ENCODE data around the gene DCDC2B.

The DCDC2B gene

DNA sequence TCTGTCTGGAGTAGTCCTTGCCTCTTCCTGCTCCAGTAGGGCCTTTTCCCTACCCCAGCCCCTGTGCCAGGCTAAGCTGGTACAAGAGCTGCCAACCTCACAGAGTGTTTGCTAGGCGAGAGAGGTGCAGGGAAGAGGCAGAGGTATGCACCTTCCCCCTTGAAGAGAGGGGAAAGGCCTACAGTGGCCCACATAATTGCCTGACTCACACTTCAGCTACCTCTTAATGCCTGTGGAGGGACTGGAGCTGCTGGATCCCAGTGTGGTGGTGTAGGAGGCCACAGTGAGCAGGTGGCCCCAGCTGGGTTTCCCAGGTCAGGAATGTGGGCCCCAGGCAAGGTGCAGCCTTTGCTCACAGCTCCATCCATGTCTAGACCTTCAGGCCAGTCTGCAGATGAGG, 11.8 kb upstream of the DCDC2B start:
- no peak for DNase-seq

DNA sequence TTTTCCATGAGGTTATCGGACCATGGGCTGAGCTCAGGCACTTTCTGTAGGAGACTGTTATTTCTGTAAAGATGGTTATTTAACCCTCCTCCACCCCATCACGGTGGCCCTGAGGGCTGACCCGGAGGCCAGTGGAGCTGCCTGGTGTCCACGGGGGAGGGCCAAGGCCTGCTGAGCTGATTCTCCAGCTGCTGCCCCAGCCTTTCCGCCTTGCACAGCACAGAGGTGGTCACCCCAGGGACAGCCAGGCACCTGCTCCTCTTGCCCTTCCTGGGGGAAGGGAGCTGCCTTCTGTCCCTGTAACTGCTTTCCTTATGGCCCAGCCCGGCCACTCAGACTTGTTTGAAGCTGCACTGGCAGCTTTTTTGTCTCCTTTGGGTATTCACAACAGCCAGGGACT, 11.1 kb upstream of the DCDC2B start:
- no peak for DNase-seq

DNA sequence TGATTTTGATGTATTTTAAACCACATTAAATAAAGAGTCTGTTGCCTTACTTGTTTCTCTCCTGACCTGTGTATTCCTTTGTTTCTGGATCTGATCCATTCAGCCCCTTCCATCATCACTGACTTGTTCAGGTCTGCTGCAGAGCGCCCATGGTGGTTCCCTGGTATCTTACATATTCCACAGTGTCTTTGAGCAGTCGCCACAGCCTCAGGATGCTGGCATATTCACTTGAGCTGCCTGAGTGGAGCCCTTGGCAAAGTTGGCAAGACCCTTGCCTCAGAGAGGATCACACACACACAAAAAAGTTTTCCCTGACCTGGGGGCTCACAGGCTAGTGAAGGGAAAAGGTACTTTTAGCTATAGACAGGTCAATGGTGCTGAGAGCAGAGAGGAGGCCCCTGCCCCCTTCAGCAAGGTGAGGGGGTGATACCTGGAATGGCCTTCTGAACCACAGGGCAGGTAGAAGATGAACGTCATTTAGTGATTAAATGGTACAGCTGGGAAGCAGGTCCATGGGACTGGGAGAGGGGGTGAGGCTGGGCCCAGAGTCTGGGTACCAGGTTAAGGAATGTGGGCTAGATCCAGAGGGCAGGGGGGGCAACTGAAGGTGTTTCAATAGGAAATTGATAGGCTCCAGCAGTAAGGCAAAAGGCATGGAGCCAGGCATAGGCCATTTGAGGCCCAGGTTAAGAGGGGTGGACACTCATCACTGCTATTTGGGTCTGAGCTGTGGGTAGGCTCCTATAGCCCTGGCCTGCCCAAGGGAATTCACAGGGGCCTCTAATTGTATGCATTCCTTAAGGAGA, 10.4 kb upstream of the DCDC2B start:
- no peak for DNase-seq

DNA sequence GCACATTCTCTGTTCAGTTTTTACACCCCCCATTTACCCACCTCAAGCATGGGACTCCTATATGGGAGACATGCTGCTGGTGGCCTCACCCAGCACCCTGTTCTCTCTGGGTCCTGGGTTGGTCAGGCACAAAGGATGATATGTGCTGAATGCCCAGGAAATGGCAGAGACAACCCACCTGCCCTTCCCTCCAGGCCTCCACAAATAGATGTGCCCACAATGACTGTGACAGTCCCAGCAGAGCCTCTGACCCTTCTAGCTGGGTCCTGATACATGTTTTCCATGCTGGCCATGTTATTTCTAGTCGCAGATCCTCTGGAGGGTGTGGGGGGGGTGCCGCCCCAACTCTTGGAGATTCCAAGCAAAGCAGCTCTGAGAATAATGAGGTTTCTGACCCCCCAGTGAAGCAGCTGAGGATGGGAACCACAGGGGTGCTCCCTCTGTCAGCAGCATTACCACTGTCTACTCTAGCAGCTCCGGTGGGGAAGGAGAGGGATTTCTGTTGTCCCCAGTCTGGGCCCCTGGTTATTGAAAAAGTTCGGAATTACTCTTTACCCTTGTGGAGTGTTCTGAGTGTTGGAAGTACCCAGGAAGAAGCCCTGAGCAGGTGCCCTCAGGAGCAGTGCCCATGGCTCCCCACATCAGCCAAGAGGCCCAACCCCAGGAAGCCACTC, 9.7 kb upstream of the DCDC2B start:
- no peak for DNase-seq

DNA sequence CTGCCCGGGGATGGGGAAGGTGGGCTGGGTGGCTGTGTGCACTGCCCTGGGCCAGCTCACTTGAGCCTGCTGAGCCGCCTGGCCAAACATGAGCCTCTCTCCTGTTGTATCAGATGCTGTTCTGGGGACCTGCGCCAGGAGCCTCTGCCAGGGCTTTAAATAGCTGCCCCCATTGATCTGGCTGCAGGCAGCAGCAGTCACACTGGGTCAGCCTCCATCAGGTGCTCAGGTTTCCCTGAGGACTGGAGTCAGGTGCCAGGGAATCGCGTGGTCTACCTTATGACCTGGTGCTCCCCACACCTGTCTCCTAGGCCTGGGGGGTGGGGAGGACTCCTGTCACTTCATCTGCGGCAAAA, 9.2 kb upstream of the DCDC2B start:
- DNase-seq = no peak

DNA sequence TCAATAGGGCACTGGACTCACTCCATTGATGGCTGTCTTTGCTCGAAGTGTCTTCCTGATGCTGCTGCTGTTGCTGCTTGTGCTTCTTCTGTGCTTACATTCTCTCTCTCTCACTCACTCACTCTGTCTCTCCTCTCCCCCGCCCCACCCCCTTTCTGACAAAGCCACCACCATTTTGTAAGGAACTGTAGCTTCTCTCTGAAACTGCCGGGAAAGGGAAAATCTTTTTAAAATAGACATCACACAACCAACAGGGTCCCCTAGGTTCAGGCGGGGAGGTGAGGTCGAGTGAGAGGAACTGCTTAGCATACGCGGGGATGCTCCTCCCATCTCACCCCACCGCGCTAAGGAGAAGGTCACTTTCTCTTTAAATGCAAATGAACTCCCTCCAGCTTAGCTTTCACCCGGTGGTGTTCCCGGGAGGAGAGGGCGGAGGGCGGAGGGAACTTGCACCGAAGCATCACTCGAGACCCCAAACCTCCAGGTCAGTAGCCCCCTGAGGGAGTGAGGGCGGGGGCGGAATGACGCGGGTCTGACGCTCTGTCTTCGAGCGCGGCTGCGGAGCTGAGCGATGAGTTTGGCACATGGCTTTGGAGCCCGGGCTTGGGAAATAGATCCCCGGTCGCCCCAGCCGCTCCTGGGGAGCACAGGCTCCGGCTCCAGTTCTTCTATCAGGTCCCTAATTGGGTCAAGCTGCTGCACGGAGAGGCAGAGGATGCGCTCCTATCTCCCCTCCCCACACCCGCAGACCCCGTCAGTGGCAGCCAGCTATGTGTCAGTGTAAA, 8.5 kb upstream of the DCDC2B start, which contains the start of gene CCDC28B:
TSS of gene CCDC28B (plus strand) at position 370 of the 785 bp plus-strand sequence. CDS start 1,341 bp downstream, outside the sequence.
- peak; percentile 49 for DNase-seq

DNA sequence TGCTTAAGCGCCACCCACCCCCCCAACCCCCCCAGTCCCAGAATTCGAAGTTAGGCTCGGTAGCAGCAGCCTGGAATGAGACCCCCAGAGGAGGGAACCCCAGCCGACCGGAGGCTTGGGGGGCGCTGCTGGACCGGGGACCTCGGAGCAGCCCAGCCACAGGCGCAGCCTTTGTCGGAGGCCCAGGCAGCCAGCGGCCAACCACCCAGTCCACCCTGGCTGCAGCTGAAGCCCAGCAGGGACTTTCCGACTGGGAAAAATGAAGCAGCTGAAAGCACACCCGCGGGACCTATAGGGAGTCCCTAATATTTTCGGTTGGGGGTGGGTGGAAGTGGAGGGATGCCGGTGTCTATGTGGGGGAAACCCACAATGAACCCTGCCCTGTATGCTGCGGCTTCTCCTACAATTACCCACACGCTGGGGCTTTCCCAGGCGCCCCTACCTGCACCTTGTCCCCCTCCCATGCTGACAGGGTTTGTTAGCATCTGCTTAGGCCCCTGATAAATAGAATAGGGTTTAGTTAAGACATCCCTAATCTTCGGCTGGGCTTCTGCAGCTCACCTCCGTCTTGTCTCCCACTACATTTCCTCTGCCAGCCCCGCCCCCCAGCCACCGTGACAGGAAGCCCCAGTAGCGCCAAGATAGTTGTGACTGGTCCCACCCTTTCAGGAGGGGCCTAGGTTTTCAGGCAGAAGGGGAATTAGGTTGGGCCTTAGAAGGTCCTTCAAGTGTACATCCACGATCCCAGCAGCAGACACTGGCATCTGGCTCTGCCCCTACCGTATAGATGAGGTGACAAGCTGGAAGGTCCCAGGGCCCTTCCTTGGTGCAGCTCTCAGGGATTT, 7.7 kb upstream of the DCDC2B start:
- peak; percentile 81 for DNase-seq

DNA sequence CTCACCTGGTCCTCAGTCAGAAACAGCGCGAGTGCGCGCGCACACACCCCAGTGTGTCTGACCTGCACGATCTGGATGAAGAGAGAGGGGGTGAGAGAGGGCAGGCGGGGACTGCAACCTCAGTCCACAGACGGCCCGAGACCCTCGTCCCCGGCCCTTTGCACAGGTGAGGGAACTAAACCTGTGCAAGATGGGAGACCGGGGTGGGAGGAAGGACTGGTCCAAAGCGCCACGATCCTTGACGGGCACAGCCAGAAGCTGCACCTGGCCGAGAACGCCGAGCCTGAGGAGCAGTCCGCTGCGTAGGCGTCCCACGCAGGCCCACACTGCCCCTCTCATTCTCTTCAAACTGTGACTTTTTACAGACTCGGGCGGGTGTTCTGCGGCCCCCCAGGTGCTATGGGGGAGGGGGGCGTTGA, 3.9 kb upstream of the DCDC2B start:
- no peak for DNase-seq

DNA sequence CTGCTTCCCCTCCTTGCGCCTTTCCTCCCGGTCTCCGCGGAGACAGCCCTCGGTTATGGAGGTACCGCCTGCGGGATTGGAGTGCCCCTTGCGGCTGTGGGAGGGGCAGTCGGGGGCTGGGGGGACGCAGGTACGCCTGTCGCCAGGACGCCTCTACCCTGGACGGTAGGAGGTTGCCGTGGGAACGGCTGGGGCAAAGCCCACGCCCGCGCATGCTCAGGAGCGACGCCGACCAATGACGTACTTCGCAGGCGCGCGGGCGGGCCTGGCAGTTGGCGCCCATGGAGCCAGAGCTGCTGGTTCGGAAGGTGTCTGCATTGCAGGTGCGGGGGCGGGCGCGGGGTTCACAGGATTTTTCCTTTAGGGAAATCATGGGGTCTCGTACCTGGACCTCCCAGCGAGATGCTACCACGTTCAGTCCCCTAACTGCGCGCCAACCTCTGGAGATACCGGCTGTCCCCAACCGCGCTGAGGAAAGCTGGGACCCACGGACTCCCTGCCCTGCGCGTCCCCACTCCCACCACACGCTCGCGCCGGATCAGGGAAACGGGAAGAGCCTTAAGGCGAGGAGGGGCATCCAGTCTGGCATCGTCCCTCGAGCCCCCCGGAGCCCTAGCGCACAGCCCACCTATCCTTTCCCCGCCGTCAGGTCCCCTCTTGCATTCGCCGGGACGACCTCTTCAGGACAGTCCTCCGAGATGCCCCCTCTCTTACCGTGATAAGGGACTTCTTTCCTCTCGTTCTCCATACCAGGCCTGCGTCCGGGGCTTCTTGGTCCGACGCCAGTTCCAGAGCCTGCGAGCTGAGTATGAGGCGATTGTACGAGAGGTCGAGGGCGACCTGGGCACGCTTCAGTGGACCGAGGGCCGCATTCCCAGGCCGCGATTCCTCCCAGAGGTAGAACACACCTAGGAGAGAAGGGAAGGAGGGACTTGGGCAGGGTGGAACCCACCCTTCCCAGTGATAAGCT, 3.2 kb upstream of the DCDC2B start, which contains the start of gene IQCC:
TSS of gene IQCC (plus strand) at position 271 of the 970 bp plus-strand sequence. CDS start at position 282, 11 bp downstream.
- peak; percentile 89 for DNase-seq

DNA sequence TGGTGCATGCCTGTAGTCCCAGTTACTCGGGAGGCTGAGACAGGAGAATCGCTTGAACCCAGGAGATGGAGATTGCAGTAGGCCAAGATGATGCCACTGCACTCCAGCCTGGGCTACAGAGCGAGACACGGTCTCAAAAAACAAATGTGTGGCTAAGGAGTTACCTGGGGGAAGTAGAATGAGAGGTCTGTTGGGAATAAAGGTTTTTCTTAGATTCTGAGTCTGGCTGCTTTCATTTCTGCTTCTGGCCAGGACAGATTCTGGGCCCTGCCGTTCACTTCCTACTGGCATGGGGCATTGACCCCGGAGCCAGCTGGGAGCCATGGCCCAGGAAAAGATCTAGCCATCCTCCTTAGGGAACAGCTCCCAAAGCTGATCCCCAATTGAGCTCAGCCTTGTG, 420 bp upstream of the DCDC2B start:
- no peak for DNase-seq

DNA sequence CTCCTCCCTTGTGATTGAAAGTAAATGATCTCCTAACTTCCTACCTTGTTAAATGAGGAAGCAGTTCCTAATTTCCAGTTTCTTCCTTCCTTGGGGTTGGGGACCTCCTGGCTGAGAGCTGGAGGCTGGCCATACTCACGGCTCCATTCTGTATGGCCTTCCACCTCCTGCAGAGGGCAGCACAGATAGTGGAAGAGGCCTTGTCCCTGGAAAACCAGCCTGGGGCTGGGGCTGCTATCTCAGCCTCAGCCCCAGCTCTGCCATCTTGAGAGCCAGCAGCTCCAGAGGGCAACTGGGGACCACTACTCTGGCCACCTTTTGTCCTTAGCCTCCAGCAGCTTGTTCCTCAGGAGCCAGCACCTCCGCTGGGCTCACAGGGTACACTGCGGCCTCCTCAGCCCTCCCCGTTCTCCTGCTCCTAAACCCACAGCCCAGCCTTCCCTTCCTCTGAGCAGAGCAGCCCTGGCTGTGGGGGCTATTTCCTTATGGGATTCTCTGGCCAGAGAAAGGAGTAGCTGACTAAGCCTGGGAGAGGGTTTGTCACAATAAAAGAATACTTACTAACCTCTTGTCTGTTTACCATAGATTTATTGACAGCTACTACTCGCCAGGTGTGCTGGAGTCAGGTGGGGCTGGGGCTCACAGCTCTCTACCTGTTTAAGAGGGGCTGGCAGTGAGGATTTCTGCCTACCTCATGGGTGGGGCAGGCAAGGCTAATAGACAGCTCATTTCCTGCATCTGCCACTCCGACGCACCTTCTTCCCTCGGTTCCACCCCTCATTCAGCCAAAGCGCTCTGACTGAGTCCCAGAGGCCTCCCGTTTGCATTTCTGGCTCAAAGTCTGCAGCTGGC, 7.0 kb downstream of the DCDC2B start:
- peak; percentile 58 for DNase-seq

DNA sequence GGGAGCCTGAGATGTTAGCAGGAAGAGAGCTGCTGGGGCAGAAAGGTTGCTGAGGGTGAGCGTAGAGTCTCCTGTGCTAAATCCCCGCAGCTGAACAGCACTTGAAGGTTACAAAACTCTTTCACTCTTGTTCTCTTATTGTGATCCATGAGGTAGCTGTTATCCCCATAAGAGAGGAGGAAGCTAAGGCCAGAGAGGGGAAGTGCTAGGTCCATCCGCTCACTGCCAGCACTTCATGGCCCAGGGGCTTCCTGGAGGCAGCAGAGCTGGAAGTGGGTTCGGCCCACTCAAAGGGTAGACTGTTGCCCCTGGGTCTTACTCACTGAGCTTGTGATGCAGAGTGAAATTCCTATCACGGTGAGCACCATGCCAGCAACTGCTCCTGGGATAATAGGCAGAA, 7.7 kb downstream of the DCDC2B start:
- no peak for DNase-seq

DNA sequence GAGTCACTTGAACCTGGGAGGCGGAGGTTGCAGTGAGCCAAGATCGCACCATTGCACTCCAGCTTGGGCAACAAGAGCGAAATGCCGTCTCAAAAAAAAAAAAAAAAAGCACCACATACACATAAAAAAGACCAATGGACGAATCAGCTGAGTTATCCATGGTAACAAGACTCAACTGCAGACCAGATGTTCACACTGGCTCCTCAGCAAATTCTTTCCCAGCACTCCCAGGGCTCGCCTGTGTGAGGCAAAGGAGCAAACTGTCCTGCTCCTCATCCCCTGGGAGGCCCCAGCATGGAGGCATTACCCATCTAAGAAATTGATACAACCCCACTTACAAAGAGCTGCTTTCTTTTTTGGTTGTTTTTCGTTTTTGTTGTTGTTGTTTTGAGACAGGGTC, 10.1 kb downstream of the DCDC2B start:
- no peak for DNase-seq

DNA sequence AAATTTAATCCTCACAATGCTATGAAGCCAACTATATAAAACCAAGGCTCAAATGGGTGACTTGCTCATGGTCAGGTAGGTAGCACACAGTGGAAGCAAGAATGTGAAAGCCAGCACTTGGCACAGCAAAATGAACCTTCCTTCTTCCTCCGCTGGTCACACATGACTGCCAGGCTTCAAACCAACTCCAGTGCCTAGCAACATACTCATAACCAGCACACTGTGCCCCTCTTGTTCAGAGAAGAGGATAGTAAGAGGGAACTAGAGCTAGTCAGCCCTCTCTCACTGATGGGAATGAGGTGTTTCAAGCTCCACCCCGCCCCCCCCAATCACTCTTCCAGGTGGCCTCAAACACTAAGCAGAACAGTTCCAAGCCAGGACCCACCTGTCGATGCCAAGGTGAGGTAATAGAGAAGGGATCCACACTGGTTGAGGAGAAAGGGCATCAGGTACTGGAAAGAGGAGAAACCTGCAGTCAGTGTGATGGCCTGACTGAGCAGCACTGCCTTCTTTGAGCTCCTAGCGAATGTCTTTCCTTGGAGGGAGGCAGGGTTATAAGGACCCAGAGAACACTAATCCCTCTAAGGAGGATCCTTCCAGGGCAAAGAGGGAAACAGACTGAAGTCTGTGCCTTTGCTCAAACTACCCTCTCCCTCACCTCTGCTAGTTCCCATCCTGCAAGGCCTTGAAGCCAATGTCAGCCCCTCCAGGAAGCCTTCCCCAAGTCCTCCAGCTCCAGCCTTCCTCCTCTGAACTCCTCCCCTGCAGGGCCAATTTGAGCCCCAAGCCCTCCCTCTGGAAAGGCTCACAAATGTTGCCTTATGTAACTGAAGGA, 12.1 kb downstream of the DCDC2B start:
- no peak for DNase-seq

DNA sequence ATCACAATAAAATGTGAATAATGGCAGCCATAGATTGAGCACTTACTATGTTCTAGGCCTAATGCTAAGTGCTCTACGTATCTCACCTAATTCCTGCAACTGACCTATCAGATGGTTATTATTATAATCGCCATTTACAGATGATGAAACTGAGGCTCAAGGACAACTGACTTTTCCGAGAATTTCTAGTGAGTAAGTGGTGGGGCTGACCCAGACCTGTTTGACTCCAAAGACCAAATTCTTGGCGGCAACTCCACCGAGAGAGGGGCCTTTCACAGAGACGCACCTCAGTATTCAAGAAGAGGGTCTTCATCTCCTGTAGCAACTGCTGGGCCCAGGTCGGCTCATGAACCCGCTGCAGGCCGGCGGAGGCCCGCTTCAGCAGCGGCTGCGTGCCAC, 12.7 kb downstream of the DCDC2B start:
- DNase-seq = no peak

DNA sequence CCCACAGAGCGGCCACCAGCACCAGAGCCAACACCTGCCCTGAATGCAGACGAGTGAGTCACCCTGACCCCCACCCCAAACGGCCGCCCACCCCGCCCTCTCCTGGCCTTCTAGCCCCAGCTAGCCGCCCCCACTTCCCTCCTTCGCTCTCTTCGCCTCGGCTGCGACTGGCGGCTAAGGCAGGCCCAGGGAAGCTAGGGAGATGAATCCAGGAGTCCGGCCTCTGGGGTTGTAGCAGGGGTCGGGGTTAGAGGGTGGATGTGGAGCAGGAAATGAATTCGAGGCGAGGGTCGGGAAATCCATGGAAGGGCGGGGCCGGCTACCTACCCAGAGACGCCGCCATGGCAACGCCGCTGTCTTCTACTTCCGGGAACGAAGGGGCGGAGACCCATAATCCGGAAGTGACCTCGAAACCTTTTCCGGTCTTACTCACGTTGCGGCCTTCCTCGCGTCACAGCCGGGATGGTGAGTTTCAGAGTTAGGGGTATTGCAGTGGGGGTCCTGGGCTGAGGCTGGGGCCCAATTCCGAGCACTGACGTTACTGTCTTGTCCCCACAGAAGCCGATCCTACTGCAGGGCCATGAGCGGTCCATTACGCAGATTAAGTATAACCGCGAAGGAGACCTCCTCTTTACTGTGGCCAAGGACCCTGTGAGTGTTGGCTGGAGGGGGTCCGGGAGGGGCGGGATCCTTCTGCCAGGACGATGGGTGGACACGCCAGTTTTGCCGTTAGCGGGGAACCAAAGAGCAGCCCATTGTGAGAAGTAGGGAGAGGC, 13.3 kb downstream of the DCDC2B start, which contains the start of the genes EIF3I and TMEM234:
TSS of gene EIF3I (plus strand) at position 428 of the 776 bp plus-strand sequence. CDS start at position 463, 35 bp downstream.
TSS of gene TMEM234 (minus strand) at position 374 of the 776 bp plus-strand sequence. CDS start at position 343, 31 bp downstream.
- DNase-seq = peak; percentile 94

DNA sequence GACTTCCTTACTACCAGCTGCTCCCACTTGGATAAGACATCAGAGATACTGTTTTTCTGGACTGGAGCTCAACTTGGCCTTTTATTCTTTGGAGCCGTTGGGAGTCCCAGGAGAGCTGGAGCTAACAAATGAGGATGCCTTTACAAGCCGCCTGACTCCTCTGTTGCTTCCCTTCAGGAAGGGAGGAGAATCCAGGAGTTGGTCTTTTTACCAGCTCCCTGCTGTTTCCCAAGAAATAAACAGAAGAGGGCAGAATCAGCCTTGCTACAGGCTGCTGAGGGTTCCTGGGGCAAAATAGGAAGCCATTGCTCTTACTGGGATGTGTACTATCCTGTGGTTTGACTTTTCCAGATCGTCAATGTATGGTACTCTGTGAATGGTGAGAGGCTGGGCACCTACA, 14.8 kb downstream of the DCDC2B start:
- no peak for DNase-seq

DNA sequence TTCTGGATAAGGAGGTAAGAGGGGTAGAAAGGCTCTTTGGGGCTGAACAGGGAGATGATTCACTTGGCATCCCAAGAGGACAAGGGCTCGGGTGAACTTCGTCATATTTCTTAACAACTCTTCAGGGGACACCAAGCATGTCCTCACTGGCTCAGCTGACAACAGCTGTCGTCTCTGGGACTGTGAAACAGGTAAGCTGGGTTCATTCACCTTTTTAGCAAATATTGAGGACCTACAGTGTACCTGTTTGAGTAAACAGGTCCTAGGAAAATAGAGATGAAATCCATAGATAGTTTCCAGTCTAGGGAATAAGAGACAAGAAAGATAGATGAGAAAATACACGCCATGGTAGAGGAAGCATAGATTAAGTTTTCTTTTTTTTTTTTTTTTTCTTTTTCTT, 15.4 kb downstream of the DCDC2B start:
- DNase-seq = no peak
